Aorta (tissue), 5 donors: ENCODE data around the gene SLC44A1. TPM values are rescaled to one million over a fixed set of nuclear protein-coding genes. Genes with fewer than 3 reads are reported as not detected.

Source experiments
- ATAC-seq: fragments of 200-7000 bp; cut with Tn5 transposase; one replicate; pipeline ENCODE4 v1.9.1; 2022; ENCODE audit warnings: moderate library complexity; ENCODE audit not compliant: low FRiP score
- DNase-seq, 2 donors: peaks; one replicate each; pipeline ENCODE4 v3.0.0-alpha.2; 2020
- H3K27ac ChIP-seq, 2 donors: one replicate each; pipeline ENCODE4 v1.5.1; 2013; ENCODE audit warnings: low read length in 2 of 2, mild to moderate bottlenecking in 2 of 2, moderate library complexity in 2 of 2, control low read depth in 1 of 2, inconsistent platforms in 1 of 2, low read depth in 1 of 2
- H3K27me3 ChIP-seq, 2 donors: one replicate each; pipeline ENCODE4 v1.6.1; 2013; ENCODE audit warnings: control low read depth in 1 of 2, low read length in 1 of 2, mild to moderate bottlenecking in 1 of 2, moderate library complexity in 1 of 2; ENCODE audit not compliant: insufficient read depth in 2 of 2, control insufficient read depth in 1 of 2
- H3K36me3 ChIP-seq, 2 donors: one replicate each; pipeline ENCODE4 v1.6.1; 2013; ENCODE audit warnings: control low read depth in 1 of 2, low read length in 1 of 2, mild to moderate bottlenecking in 1 of 2; ENCODE audit not compliant: insufficient read depth in 2 of 2, control insufficient read depth in 1 of 2
- H3K4me1 ChIP-seq, 2 donors: one replicate each; pipeline ENCODE4 v1.6.1; 2013; ENCODE audit warnings: low read length in 2 of 2, control low read depth in 1 of 2, mild to moderate bottlenecking in 1 of 2, moderate library complexity in 1 of 2; ENCODE audit not compliant: insufficient read depth in 2 of 2, control insufficient read depth in 1 of 2
- H3K4me3 ChIP-seq, 2 donors: one replicate each; pipeline ENCODE4 v1.5.1; 2013; ENCODE audit warnings: low read length in 2 of 2, control low read depth in 1 of 2, mild to moderate bottlenecking in 1 of 2
- H3K9me3 ChIP-seq: one replicate; pipeline ENCODE4 v1.6.1; 2013; ENCODE audit warnings: mild to moderate bottlenecking, low read length; ENCODE audit not compliant: control insufficient read depth
- WGBS, 2 donors: extraction: QIAGEN DNeasy Blood & Tissue Kit; methylation state at CpG; one replicate each; pipeline ENCODE4 v1.1.7; 2013; 5-methylcytosine and 5-hydroxymethylcytosine counted together
- intact Hi-C, 2 donors: fragments of 100-400 bp; cut with DNase I; formaldehyde crosslinking; loops; one replicate each; pipeline versions ENCODE4 v1.14.2 to v1.15.0; 2022
- polyA plus RNA-seq, 2 donors: library from polyadenylated mRNA; stranded (reverse); fragments of 200-250 nt; gene quantifications; one replicate each; pipeline ENCODE4 v1.2.3, GENCODE V29; 2013
- total RNA-seq, 2 donors: library from RNA; stranded (reverse); fragmentation: NEBNext Ultra II Directional; extraction: Animal tissue kit (Norgen Biotek cat#: 25700); gene quantifications; one replicate each; pipeline ENCODE4 v1.2.1, GENCODE V29; 2021
- donor health status: healthy with polysubstance abuse.
- donor health status: Bipolar disorder and iron deficiency.
- donor health status: DM: no; HTN: no; CAD: no.
- donor health status: DM: no; HTN: no; CAD: no.
- donor health status: DM: yes; HTN: yes; CAD: no.

SLC44A1 gene
- total and polyA plus RNA-seq, 4 donors, result 11.4 to 46.6 (median 30.4) TPM

DNA sequence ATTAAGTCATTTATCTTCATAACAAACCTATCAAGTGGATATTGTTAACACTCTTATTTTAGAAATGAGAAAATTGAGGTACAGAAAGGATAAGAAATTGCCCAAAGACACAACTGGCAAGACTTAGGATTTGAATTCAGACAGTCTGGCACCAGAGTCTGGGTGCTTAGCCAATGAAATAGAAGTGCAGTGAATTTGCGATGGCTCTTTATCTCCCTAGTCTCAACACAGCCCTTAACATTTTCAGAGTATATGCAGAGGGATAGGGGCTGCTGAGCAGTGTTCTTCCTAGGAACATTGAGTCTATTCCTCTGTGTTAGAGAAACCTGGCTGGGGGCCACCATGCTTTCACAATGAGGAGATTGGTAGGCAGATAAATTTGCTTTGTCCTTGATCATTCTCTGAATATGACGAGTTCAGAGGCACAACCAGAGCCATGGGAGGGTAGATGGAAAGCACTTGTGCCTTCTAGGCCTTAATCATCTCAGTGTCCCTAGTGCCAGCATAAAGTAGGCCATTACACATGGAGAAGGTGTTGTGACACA is 197.2 kb downstream of the SLC44A1 start:
- ATAC-seq, result no peak
- H3K36me3 ChIP-seq, result no peaks in the 10 kb centered on the region
- H3K4me3 ChIP-seq, result no peak overlapping the region
- no peak for DNase-seq
- H3K4me1 ChIP-seq, result no peaks in the 10 kb centered on the region
- H3K27me3 ChIP-seq, result no peaks in the 10 kb centered on the region
- intact Hi-C loops, result loop anchor here in 1 of 2 donors (10.0 kb wide), 1 partner anchor 253 kb away; the partner anchor contains the start of gene TMEM38B
- 49 to 55% methylated on average over 2 of the region's 2 CpGs for WGBS, 2 donors
- H3K27ac ChIP-seq, result no peak overlapping the region
- no peaks in the 10 kb centered on the region for H3K9me3 ChIP-seq

DNA sequence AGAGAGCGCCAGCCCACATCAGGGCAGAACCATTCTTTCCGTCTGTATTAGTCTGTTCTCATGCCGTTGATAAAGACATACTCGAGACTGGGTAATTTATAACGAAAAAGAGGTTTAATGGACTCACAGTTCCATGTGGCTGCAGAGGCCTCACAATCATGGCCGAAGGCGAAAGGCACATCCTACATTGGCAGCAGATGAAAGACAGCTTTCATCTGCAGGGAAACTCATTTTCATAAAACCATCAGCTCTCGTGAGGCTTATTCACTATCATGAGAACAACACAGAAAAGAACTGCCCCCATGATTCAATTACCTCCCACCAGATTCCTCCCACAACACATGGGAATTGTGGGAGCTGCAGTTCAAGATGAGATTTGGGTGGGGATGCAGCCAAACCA is 198.7 kb downstream of the SLC44A1 start:
- 92 to 94% methylated on average over 8 of the region's 8 CpGs for WGBS, 2 donors
- Histone ChIP-seq H3K4me1 (no peaks in the 10 kb centered on the region), H3K27me3 (no peaks in the 10 kb centered on the region), H3K4me3 (no peak overlapping the region), H3K9me3 (no peaks in the 10 kb centered on the region), H3K27ac (no peak overlapping the region), H3K36me3 (no peaks in the 10 kb centered on the region)
- intact Hi-C loops, result loop anchor here in 1 of 2 donors (10.0 kb wide), 1 partner anchor 252 kb away; the partner anchor contains the start of gene TMEM38B
- ATAC-seq (no peak), DNase-seq (no peak)

DNA sequence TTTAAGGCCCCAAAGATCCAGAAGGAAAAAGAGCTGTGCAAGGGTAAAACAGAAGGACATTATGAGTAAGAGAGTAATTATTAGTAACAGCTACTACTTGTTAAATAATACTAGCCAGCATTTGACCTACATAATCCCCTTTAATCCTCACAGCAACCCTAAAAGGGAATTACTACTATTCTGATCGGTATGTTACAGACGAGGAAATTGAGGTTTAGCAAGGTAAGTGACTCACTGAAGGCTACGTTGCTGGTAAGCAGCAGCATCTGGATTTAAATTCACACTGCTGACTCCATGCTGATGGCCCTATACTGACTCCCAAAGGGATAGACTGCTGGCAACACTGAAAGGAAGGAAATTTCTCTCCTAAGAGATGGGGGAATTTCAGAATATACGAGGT is 199.7 kb downstream of the SLC44A1 start:
- 86% methylated on average over 4 of the region's 4 CpGs for WGBS, 2 donors
- H3K4me1 ChIP-seq, result no peaks in the 10 kb centered on the region
- H3K4me3 ChIP-seq, result no peak overlapping the region
- no peaks in the 10 kb centered on the region for H3K27me3 ChIP-seq
- H3K9me3 ChIP-seq, result no peaks in the 10 kb centered on the region
- intact Hi-C loops, result loop anchor here in 1 of 2 donors (10.0 kb wide), 1 partner anchor 251 kb away; the partner anchor contains the start of gene TMEM38B
- ATAC-seq (no peak), DNase-seq (no peak)
- H3K27ac ChIP-seq, result no peak overlapping the region
- H3K36me3 ChIP-seq, result no peaks in the 10 kb centered on the region

DNA sequence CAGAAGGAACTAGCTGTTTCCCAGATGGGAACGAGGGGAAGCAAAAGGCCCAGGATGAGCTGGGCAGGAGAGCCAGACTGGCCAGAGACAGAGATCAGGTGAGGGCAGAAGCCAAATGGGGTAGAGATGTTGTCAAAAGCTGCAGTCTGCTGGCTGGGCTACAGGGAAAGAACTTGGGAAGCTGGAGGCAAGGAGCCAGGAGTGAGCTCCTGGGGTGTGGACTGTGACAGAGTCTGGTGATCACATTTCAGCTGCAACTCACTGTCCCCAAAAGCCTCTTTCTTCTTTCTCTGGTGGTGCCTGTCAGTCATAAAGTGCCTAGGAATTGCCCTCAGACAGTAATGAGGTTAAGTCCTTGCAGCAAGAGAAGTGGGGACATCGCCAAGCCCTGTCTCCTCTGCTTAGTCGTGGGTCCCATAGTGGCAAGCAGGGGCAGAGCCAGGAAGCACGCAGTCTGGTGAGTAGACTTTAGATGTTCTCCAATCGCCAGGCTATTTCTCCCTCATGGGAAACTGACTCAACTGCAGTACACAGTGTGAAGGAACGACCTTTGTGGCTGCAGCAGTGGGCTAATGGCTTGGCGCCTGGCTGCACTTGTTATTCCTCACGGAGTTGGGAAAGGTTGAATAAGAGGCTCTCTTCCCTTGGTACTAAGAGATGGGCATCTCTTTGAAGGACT is 200.9 kb downstream of the SLC44A1 start:
- no peaks in the 10 kb centered on the region for H3K4me1 ChIP-seq
- no peaks in the 10 kb centered on the region for H3K27me3 ChIP-seq
- H3K36me3 ChIP-seq, result no peaks in the 10 kb centered on the region
- WGBS, 2 donors, result 80 to 84% methylated on average over 8 of the region's 8 CpGs
- H3K9me3 ChIP-seq, result no peaks in the 10 kb centered on the region
- no peak overlapping the region for H3K27ac ChIP-seq
- intact Hi-C loops, result loop anchor here in 1 of 2 donors (5.0 to 10.0 kb wide), 2 partner anchors 112 to 249 kb away; partner anchors contain the start of genes FKTN and TMEM38B
- DNase-seq, result peak in 1 of 2 donors; percentile 51
- no peak overlapping the region for H3K4me3 ChIP-seq
- ATAC-seq, result no peak

DNA sequence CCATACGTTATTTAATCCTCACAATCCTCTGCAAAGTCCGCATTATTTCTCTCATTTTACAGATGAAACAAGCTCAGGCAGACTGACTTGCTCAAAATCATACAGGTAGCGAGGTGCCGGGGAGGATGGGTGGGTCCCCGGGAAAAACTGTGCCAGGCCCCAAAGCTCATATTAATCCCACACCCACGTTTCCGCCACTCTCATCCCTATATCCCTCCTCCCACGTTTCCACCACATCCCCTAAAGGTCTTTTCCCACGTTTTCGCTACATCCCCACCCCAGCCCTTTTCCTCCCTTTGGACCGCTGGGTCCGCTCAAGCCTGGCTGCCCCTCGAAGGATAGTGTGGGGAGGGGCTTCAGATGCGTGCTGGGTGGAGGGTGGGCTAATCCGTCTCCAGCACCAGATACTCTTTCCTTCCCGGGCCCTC is 202.9 kb downstream of the SLC44A1 start:
- Histone ChIP-seq H3K4me1 (no peaks in the 10 kb centered on the region), H3K9me3 (no peaks in the 10 kb centered on the region), H3K27ac (no peak overlapping the region), H3K4me3 (peak overlapping the region; percentile 8 to 81), H3K36me3 (no peaks in the 10 kb centered on the region), H3K27me3 (no peaks in the 10 kb centered on the region)
- intact Hi-C loops, result loop anchor here in 1 of 2 donors (5.0 to 10.0 kb wide), 2 partner anchors 110 to 247 kb away; partner anchors contain the start of genes FKTN and TMEM38B
- ATAC-seq (peak; percentile 45), DNase-seq (no peak)
- 22 to 23% methylated on average over 16 of the region's 16 CpGs for WGBS, 2 donors

DNA sequence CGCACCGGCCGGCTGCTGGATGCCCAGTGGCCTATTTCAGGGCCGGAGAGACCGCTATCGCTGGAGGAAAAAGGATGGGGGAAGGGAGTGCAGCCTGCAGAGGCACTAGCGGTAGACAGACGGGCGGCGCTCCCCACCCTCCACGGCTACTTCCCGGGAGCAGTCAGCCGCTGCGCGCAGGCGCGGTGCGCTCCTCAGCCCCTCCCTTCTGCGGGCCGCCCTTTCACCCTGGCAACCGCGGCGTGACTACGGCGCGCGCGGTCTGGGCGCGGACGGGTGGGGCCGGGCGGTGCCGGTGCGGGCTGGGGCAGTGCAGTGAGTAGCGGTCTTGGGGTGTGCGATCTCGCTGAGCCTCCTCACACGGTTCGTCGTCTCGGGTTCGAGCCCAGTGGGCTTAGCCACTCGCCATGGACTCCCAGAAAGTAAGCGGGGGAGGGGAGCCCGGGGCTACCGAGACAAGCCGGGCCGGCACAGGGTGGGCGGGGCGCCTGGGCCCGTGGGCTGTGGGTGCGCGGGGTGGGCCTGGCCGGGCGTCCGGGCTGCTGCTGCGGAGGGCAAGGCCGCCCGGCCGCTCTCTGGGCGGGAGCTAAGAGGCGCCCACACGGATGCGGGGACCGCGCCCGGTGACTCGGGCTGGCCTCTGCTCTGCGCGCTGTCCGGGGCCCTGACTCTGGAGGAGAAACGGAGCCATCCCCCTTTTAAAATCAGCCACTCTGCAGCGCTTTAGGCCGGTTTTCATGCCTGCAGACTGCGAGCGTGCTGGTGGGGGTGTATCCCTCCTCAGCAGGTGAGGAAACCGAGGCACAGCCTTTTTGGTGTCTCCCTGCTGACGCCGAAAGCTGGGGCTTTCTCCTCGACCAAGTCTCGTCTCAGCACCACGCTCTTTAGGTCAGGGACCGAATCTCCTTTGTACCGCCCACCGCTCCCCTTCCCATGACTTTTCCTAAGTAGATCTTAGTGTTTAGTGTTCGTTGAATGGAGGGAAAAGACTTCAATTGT is 203.7 kb downstream of the SLC44A1 start, which contains the start of gene FSD1L:
Gene FSD1L, plus strand, starts transcription at position 221 of the 999 bp plus-strand sequence. Its CDS starts 187 bp downstream, at position 408.
- DNase-seq (peak; percentile 97 to 98), ATAC-seq (peak; percentile 97)
- Histone ChIP-seq H3K27me3 (no peaks in the 10 kb centered on the region), H3K27ac (no peak within 1 kb of the TSS), H3K36me3 (no peaks in the 10 kb centered on the region), H3K4me3 (peak within 1 kb of the TSS; percentile 42 to 81), H3K9me3 (no peaks in the 10 kb centered on the region), H3K4me1 (no peaks in the 10 kb centered on the region)
- intact Hi-C loops, result loop anchor here in 1 of 2 donors (5.0 to 10.0 kb wide), 2 partner anchors 109 to 247 kb away; partner anchors contain the start of genes FKTN and TMEM38B
- WGBS, 2 donors, result 1% methylated on average over 69 to 87 of the region's 87 CpGs

DNA sequence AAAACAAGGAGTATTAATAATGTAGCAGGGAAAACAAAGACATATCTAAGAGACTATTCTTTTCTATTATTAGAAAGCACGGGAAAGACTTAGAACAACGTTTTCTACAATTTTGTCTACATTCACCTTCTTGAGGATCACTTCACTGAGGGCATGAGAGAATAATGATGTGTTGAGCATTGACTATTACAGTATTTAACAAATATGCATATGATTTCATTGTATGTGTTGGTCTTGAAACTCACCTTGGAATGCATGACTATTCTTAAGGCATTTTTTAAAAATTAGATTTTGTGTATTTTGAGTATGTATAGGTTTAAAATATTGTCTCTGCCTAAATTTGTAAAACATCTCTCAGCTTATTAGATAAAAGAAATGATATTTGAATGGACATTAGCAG is 204.6 kb downstream of the SLC44A1 start:
- Histone ChIP-seq H3K27ac (no peak overlapping the region), H3K4me1 (no peaks in the 10 kb centered on the region)

DNA sequence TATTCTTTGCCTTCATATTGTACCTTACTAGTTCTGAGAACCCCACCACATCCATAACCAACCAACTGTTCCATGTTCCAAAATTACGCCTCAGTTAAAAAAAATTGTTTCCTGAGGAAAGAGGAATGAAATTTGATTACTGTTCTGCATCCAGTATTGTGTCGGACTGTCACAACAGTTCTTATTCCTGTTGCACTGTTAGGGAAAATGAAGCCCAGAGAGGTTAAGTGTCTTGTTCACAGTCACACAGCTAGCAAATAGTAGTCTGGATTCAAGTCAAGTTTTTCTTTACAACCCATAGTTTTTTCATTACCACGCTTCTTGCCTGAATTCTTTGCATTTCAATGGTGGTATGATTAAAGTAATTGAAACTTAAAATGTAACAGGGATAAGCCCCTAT is 207.7 kb downstream of the SLC44A1 start:
- ATAC-seq, result no peak
- Histone ChIP-seq H3K27me3 (no peaks in the 10 kb centered on the region), H3K4me1 (no peaks in the 10 kb centered on the region), H3K27ac (no peak overlapping the region), H3K9me3 (no peaks in the 10 kb centered on the region), H3K4me3 (no peak overlapping the region), H3K36me3 (no peaks in the 10 kb centered on the region)
- no peak for DNase-seq
- intact Hi-C loops, result no loop called here
- 94 to 100% methylated on average over 3 of the region's 3 CpGs for WGBS, 2 donors

More for the DNA sequence above, 204.6 kb downstream of the SLC44A1 start:
- Histone ChIP-seq H3K4me3 (no peak overlapping the region), H3K27me3 (no peaks in the 10 kb centered on the region), H3K36me3 (no peaks in the 10 kb centered on the region), H3K9me3 (no peaks in the 10 kb centered on the region)
- ATAC-seq, result no peak
- DNase-seq, result no peak
- 6 to 7% methylated on average over 2 of the region's 2 CpGs for WGBS, 2 donors
- intact Hi-C loops, result loop anchor here in 1 of 2 donors (5.0 to 10.0 kb wide), 2 partner anchors 108 to 246 kb away; partner anchors contain the start of genes FKTN and TMEM38B
